GM23338 (cell line): ENCODE measurements around the gene NETO2. TPM values are rescaled to one million over a fixed set of nuclear protein-coding genes. Genes with fewer than 3 reads are reported as not detected.
A peak's percentile ranks its signal among the peaks of the same experiment; 100 is the strongest.

Experiments used
- ATAC-seq: fragments of 200-7000 bp; cut with Tn5 transposase; 3 replicates; pipeline ENCODE4 v1.9.1; 2020
- DNase-seq: peaks from one replicate; pipeline ENCODE4 v3.0.0-alpha.2; 2015; ENCODE audit warnings: low spot score
- H2AFZ ChIP-seq: fragments of 200-600 bp; sonication (generic); 2 replicates; pipeline ENCODE4 v1.8.0; 2016; ENCODE audit warnings: antibody characterized with exemption, mild to moderate bottlenecking, moderate library complexity
- H3F3A ChIP-seq: fragments of 200-600 bp; sonication (generic); replicated peaks from 2 replicates; pipeline ENCODE4 v1.8.0; 2017; ENCODE audit warnings: antibody characterized with exemption, mixed run types, low read depth
- H3K27ac ChIP-seq: fragments of 200-600 bp; sonication (generic); 2 replicates; pipeline ENCODE4 v1.6.1; 2016; ENCODE audit warnings: low read depth
- H3K27me3 ChIP-seq: fragments of 200-600 bp; sonication (generic); 2 replicates; pipeline ENCODE4 v1.8.0; 2016; ENCODE audit warnings: mild to moderate bottlenecking, mixed run types, moderate library complexity; ENCODE audit not compliant: insufficient read depth
- H3K36me3 ChIP-seq: fragments of 200-600 bp; sonication (generic); 2 replicates; pipeline ENCODE4 v1.8.0; 2016; ENCODE audit warnings: mild to moderate bottlenecking; ENCODE audit not compliant: insufficient read depth
- H3K4me1 ChIP-seq: fragments of 200-600 bp; sonication (generic); 2 replicates; pipeline ENCODE4 v1.8.0; 2016; ENCODE audit warnings: mild to moderate bottlenecking, moderate library complexity; ENCODE audit not compliant: insufficient read depth
- H3K4me2 ChIP-seq: fragments of 200-600 bp; sonication (generic); 2 replicates; pipeline ENCODE4 v1.7.1; 2017; ENCODE audit warnings: mixed run types
- H3K4me3 ChIP-seq: fragments of 200-600 bp; sonication (generic); 2 replicates; pipeline ENCODE4 v1.6.1; 2016; ENCODE audit warnings: mixed run types
- H3K79me2 ChIP-seq: fragments of 200-600 bp; sonication (generic); replicated peaks from 2 replicates; pipeline ENCODE4 v1.8.0; 2017; ENCODE audit warnings: mild to moderate bottlenecking; ENCODE audit not compliant: insufficient read depth
- H3K9me2 ChIP-seq: fragments of 200-600 bp; sonication (generic); 2 replicates; pipeline ENCODE4 v1.8.0; 2017; ENCODE audit not compliant: insufficient read depth
- H4K20me1 ChIP-seq: fragments of 200-600 bp; sonication (generic); replicated peaks from 2 replicates; pipeline ENCODE4 v1.8.0; 2017; ENCODE audit warnings: mild to moderate bottlenecking; ENCODE audit not compliant: insufficient read depth
- H3K27ac Mint-ChIP-seq: 2 replicates; pipeline ENCODE4 v1.8.0; 2020; ENCODE audit warnings: inconsistent platforms, mild to moderate bottlenecking, moderate library complexity, mixed read lengths
- H3K27me3 Mint-ChIP-seq: 3 replicates; pipeline ENCODE4 v1.8.0; 2022; ENCODE audit warnings: low read depth, mild to moderate bottlenecking, moderate library complexity, mixed read lengths, inconsistent platforms; ENCODE audit not compliant: insufficient read depth, poor library complexity
- H3K36me3 Mint-ChIP-seq: 3 replicates; pipeline ENCODE4 v1.8.0; 2021; ENCODE audit warnings: low read depth, mild to moderate bottlenecking, inconsistent platforms, moderate library complexity, mixed read lengths
- H3K4me1 Mint-ChIP-seq: 3 replicates; pipeline ENCODE4 v1.8.0; 2020; ENCODE audit warnings: mild to moderate bottlenecking, inconsistent platforms, mixed read lengths
- H3K4me3 Mint-ChIP-seq: 3 replicates; pipeline ENCODE4 v1.8.0; 2021; ENCODE audit warnings: moderate library complexity, mild to moderate bottlenecking, inconsistent platforms, mixed read lengths
- H3K9me3 Mint-ChIP-seq: 3 replicates; pipeline ENCODE4 v1.8.0; 2020; ENCODE audit warnings: moderate library complexity, mild to moderate bottlenecking, inconsistent platforms, mixed read lengths
- CREB1 ChIP-seq: fragments of 250-450 bp; sonication (Bioruptor Pico); IDR thresholded peaks from 2 replicates; pipeline ENCODE4 v1.5.0; 2020; ENCODE audit warnings: low read depth, mild to moderate bottlenecking, moderate library complexity
- EZH2phosphoT487 ChIP-seq: fragments of 200-600 bp; sonication (generic); IDR thresholded peaks from one replicate; pipeline ENCODE4 v1.8.1; 2018; ENCODE audit warnings: antibody characterized with exemption; ENCODE audit not compliant: unreplicated experiment
- JUNB ChIP-seq: IDR thresholded peaks from one replicate; pipeline ENCODE4 v1.6.1; 2016; ENCODE audit warnings: antibody characterized with exemption; ENCODE audit not compliant: unreplicated experiment
- NANOG ChIP-seq: IDR thresholded peaks from 2 replicates; pipeline ENCODE4 v1.6.1; 2016; ENCODE audit warnings: antibody characterized with exemption, borderline replicate concordance
- POLR2AphosphoS5 ChIP-seq: IDR thresholded peaks from 2 replicates; pipeline ENCODE4 v1.6.1; 2016; ENCODE audit warnings: antibody characterized with exemption, low read depth
- STAT1 ChIP-seq: IDR thresholded peaks from one replicate; pipeline ENCODE4 v1.6.1; 2016; ENCODE audit warnings: antibody characterized with exemption; ENCODE audit not compliant: unreplicated experiment
- ZNF331 ChIP-seq: fragments of 250-450 bp; sonication (Bioruptor Pico); IDR thresholded peaks from 2 replicates; pipeline ENCODE4 v1.5.0; 2020; ENCODE audit warnings: low read depth, mild to moderate bottlenecking, moderate library complexity
- ZNF462 ChIP-seq: fragments of 250-450 bp; sonication (Bioruptor Pico); IDR thresholded peaks from 2 replicates; pipeline ENCODE4 v1.5.0; 2020; ENCODE audit warnings: mild to moderate bottlenecking, moderate library complexity
- polyA plus RNA-seq: library from polyadenylated mRNA; unstranded; fragments of >200 nt; fragmentation: Nextera tagmentation; extraction: Ambion mirVana; gene quantifications from 2 replicates; pipeline ENCODE4 v1.2.1, GENCODE V29; 2016
- total RNA-seq: library from RNA; depleted of rRNA; stranded (reverse); fragments of >200 nt; shearing (Covaris generic); gene quantifications from 2 replicates; pipeline ENCODE4 v1.2.3, GENCODE V29; 2014

NETO2 gene
- total and polyA plus RNA-seq, 2 experiments from 2014 or later, result 6.6 to 10.6 TPM

- Mint-ChIP-seq H3K27ac (no peak overlapping the region), H3K9me3 (peaks cover 10% of the 10 kb centered on the region), H3K4me1 (peaks cover 2% of the 10 kb centered on the region; the same call in 1 of the 3 replicates), H3K36me3 (peaks cover 6% of the 10 kb centered on the region; the same call in 1 of the 3 replicates), H3K4me3 (no peak overlapping the region), H3K27me3 (peaks cover 10% of the 10 kb centered on the region)
- no peak for TF ChIP-seq NANOG
- no peak for TF ChIP-seq ZNF331 (CRISPR knock-in tag)
- TF ChIP-seq POLR2AphosphoS5, result no peak
- TF ChIP-seq EZH2phosphoT487, result no peak
- TF ChIP-seq STAT1, result no peak
- TF ChIP-seq JUNB, result no peak
- no peak for TF ChIP-seq CREB1
- no peak for TF ChIP-seq ZNF462 (CRISPR knock-in tag)
- Histone ChIP-seq H3K9me2 (no peaks in the 10 kb centered on the region), H3F3A (no peaks in the 10 kb centered on the region), H3K36me3 (no peaks in the 10 kb centered on the region), H3K4me3 (no peak overlapping the region), H2AFZ (no peak overlapping the region), H3K27me3 (no peaks in the 10 kb centered on the region), H4K20me1 (no peaks in the 10 kb centered on the region), H3K79me2 (no peaks in the 10 kb centered on the region), H3K27ac (no peak overlapping the region), H3K4me2 (no peak overlapping the region), H3K4me1 (no peaks in the 10 kb centered on the region)
- DNase-seq, result peak; percentile 14
- no peak for ATAC-seq
These were observed 79.0 kb downstream of the NETO2 start for GRCh38 chr16:47064775-47065174.
